HepG2 (cell line): ENCODE data around the gene DYNLT2B. TPM values are rescaled to one million over a fixed set of nuclear protein-coding genes. Genes with fewer than 3 reads are reported as not detected.

Experiments
- ARHGAP35 ChIP-seq: sonication (generic); formaldehyde crosslinking; IDR thresholded peaks from 2 replicates; pipeline ENCODE4 v1.9.0; 2022; ENCODE audit warnings: mild to moderate bottlenecking, inconsistent platforms, moderate library complexity, missing genetic modification reagents, borderline replicate concordance
- CENPBD1 ChIP-seq: sonication (generic); formaldehyde crosslinking; IDR thresholded peaks from 2 replicates; pipeline ENCODE4 v1.8.0; 2022; ENCODE audit warnings: missing genetic modification reagents, low read depth, mild to moderate bottlenecking, borderline replicate concordance
- ELF1 ChIP-seq: sonication (generic); formaldehyde crosslinking; IDR thresholded peaks from 2 replicates; pipeline ENCODE4 v1.4.0; 2020; ENCODE audit warnings: missing genetic modification reagents
- FOXK2 ChIP-seq: fragments of 450-650 bp; IDR thresholded peaks from 2 replicates; pipeline ENCODE4 v1.6.1; 2016
- HIC2 ChIP-seq: sonication (generic); formaldehyde crosslinking; IDR thresholded peaks from 2 replicates; pipeline ENCODE4 v1.9.0; 2022; ENCODE audit warnings: low read depth, missing genetic modification reagents
- IKZF5 ChIP-seq: IDR thresholded peaks from 2 replicates; pipeline ENCODE4 v1.6.1; 2018; ENCODE audit warnings: missing genetic modification reagents, mild to moderate bottlenecking, missing compliant biosample characterization
- MAFG ChIP-seq: sonication (generic); formaldehyde crosslinking; IDR thresholded peaks from 2 replicates; pipeline ENCODE4 v1.5.1; 2020; ENCODE audit warnings: mild to moderate bottlenecking, missing genetic modification reagents
- MTA3 ChIP-seq: sonication (generic); formaldehyde crosslinking; IDR thresholded peaks from 2 replicates; pipeline ENCODE4 v1.4.0; 2020; ENCODE audit warnings: missing genetic modification reagents
- MTF1 ChIP-seq: sonication (generic); formaldehyde crosslinking; IDR thresholded peaks from 2 replicates; pipeline ENCODE4 v1.5.0; 2020; ENCODE audit warnings: missing genetic modification reagents
- PHF8 ChIP-seq: sonication (generic); formaldehyde crosslinking; IDR thresholded peaks from 2 replicates; pipeline ENCODE4 v1.5.0; 2020; ENCODE audit warnings: missing genetic modification reagents
- PTBP1 ChIP-seq: fragments of 200-400 bp; formaldehyde crosslinking; IDR thresholded peaks from 2 replicates; pipeline ENCODE4 v1.6.1; 2018; ENCODE audit warnings: low read length, low read depth; ENCODE audit not compliant: poor library complexity, severe bottlenecking
- SUZ12 ChIP-seq: fragments of 150-350 bp; IDR thresholded peaks from 2 replicates; pipeline ENCODE4 v1.6.1; 2014; ENCODE audit warnings: low read depth, low read length
- WIZ ChIP-seq: sonication (generic); formaldehyde crosslinking; IDR thresholded peaks from 2 replicates; pipeline ENCODE4 v1.5.1; 2020; ENCODE audit warnings: mild to moderate bottlenecking, missing genetic modification reagents
- ZEB1 ChIP-seq: IDR thresholded peaks from 2 replicates; pipeline ENCODE4 v1.6.1; 2012; ENCODE audit warnings: mild to moderate bottlenecking, low read depth, inconsistent platforms; ENCODE audit not compliant: insufficient replicate concordance
- ZFP41 ChIP-seq: sonication (generic); formaldehyde crosslinking; IDR thresholded peaks from 2 replicates; pipeline ENCODE4 v1.4.0; 2020; ENCODE audit warnings: mild to moderate bottlenecking, missing genetic modification reagents, borderline replicate concordance
- ZNF367 ChIP-seq: sonication (generic); formaldehyde crosslinking; IDR thresholded peaks from 2 replicates; pipeline ENCODE4 v1.4.0; 2020; ENCODE audit warnings: missing genetic modification reagents, borderline replicate concordance
- ZNF382 ChIP-seq: sonication (generic); formaldehyde crosslinking; IDR thresholded peaks from 2 replicates; pipeline ENCODE4 v1.5.0; 2020; ENCODE audit warnings: missing genetic modification reagents, mild to moderate bottlenecking, borderline replicate concordance
- ZNF670 ChIP-seq: sonication (generic); formaldehyde crosslinking; IDR thresholded peaks from 2 replicates; pipeline ENCODE4 v1.8.0; 2022; ENCODE audit warnings: mild to moderate bottlenecking, missing genetic modification reagents, borderline replicate concordance
- ZNF672 ChIP-seq: sonication (generic); formaldehyde crosslinking; IDR thresholded peaks from 2 replicates; pipeline ENCODE4 v1.8.1; 2022; ENCODE audit warnings: missing genetic modification reagents
- ZNF879 ChIP-seq: sonication (generic); formaldehyde crosslinking; IDR thresholded peaks from 2 replicates; pipeline ENCODE4 v1.8.1; 2023; ENCODE audit warnings: missing genetic modification reagents
- ZSCAN12 ChIP-seq: sonication (generic); formaldehyde crosslinking; IDR thresholded peaks from 2 replicates; pipeline ENCODE4 v1.9.0; 2021; ENCODE audit warnings: mild to moderate bottlenecking, missing genetic modification reagents
- ZXDC ChIP-seq: sonication (generic); formaldehyde crosslinking; IDR thresholded peaks from 2 replicates; pipeline ENCODE4 v1.5.0; 2020; ENCODE audit warnings: mild to moderate bottlenecking, missing genetic modification reagents
- polyA plus RNA-seq, 8 experiments: library from polyadenylated mRNA; depleted of rRNA in 3 of 8; stranded (reverse) in 7 of 8; unstranded in 1 of 8; fragments of >200 nt; fragmentation: Illumina TruSeq in 4 of 8; extraction: Trizol in 4 of 8; gene quantifications; 2 replicates each; pipeline versions ENCODE4 v1.2.1 to v1.2.3, GENCODE V29; 2011 to 2016; ENCODE audit warnings: low read depth in 4 of 8, missing spikeins in 1 of 8, mixed read lengths in 1 of 8; ENCODE audit not compliant: insufficient read depth in 1 of 8
- total RNA-seq, 5 experiments: library from RNA; depleted of rRNA; stranded (reverse); fragments of >200 nt; fragmentation: Illumina TruSeq; extraction: Trizol; gene quantifications; 2 replicates each; pipeline ENCODE4 v1.2.3, GENCODE V29; 2016; ENCODE audit warnings: low read depth in 1 of 5

The DYNLT2B gene
- total and polyA plus RNA-seq, 2 of the 13 experiments (the other 11 are each of a cell fraction or from before 2014, with no cell fraction given), result 4.0 to 7.0 TPM

- 0 out of 2 replicates have a peak, but pooled peaks have one; percentile 69 for TF ChIP-seq ZXDC (CRISPR knock-in tag)
- TF ChIP-seq ZNF879 (CRISPR knock-in tag), result peak; percentile 83; the same call in 1 of the 2 replicates
- 0 out of 2 replicates have a peak, but pooled peaks have one; percentile 32 for TF ChIP-seq ARHGAP35 (CRISPR knock-in tag)
- TF ChIP-seq ZEB1, result no peak
- no peak for TF ChIP-seq SUZ12
- no peak for TF ChIP-seq MAFG (CRISPR knock-in tag)
- 0 out of 2 replicates have a peak, but pooled peaks have one; percentile 24 for TF ChIP-seq ELF1 (CRISPR knock-in tag)
- TF ChIP-seq PTBP1, result no peak
- TF ChIP-seq IKZF5 (CRISPR knock-in tag), result 0 out of 2 replicates have a peak, but pooled peaks have one; percentile 14
- TF ChIP-seq ZSCAN12, result no peak
- TF ChIP-seq ZNF382 (CRISPR knock-in tag), result no peak
- no peak for TF ChIP-seq FOXK2
- peak; percentile 94 for TF ChIP-seq PHF8 (CRISPR knock-in tag)
- TF ChIP-seq ZNF672 (CRISPR knock-in tag), result no peak
- TF ChIP-seq WIZ, result peak; percentile 83; the same call in 1 of the 2 replicates
- TF ChIP-seq ZFP41 (CRISPR knock-in tag), result no peak
- no peak for TF ChIP-seq ZNF670 (CRISPR knock-in tag)
- TF ChIP-seq CENPBD1 (CRISPR knock-in tag), result no peak
- TF ChIP-seq MTF1, result no peak
- TF ChIP-seq ZNF367, result no peak
- TF ChIP-seq MTA3 (CRISPR knock-in tag), result no peak
- TF ChIP-seq HIC2, result no peak
Measured at GRCh38 chr3:196317687-196318467, at the start of gene DYNLT2B (continued).
